GM12865 (cell line): ENCODE measurements around the gene KRT85.

ENCODE experiments used
- DNase-seq: peaks from one replicate; pipeline ENCODE4 v3.0.0; 2010; ENCODE audit warnings: low read depth
- H3K4me3 ChIP-seq: 2 replicates; pipeline ENCODE4 v1.5.1; 2011; ENCODE audit warnings: mild to moderate bottlenecking, low read depth, low read length, control low read depth
- TF ChIP-seq, protein P1 (sequence below): IDR thresholded peaks from 2 replicates; pipeline ENCODE4 v1.5.1; 2011; ENCODE audit warnings: low read length, control low read depth, low read depth, inconsistent platforms; ENCODE audit not compliant: insufficient read depth; ENCODE audit errors: missing control alignments

KRT85 gene

DNA sequence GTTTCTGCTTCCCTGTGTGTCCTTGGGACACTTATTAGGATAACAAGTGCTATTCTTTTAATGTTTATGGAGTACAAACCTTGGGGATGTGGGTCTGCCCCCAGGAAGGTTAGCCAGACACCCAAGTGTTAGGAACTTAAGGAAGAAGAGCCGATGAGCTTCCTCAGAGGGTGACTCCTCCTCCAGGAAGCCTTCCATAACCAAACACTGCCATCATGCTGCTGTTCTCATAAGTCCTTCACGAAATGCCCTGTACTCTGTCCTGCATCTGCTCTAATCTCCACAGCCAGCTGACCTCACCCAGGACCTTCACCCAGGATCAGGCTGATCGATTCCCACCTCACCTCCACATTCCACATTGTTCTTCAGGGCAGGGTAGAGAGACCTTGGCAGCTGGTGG, 1.2 kb upstream of the KRT85 start:
- no peak overlapping the region for H3K4me3 ChIP-seq
- TF ChIP-seq, protein P1, sequence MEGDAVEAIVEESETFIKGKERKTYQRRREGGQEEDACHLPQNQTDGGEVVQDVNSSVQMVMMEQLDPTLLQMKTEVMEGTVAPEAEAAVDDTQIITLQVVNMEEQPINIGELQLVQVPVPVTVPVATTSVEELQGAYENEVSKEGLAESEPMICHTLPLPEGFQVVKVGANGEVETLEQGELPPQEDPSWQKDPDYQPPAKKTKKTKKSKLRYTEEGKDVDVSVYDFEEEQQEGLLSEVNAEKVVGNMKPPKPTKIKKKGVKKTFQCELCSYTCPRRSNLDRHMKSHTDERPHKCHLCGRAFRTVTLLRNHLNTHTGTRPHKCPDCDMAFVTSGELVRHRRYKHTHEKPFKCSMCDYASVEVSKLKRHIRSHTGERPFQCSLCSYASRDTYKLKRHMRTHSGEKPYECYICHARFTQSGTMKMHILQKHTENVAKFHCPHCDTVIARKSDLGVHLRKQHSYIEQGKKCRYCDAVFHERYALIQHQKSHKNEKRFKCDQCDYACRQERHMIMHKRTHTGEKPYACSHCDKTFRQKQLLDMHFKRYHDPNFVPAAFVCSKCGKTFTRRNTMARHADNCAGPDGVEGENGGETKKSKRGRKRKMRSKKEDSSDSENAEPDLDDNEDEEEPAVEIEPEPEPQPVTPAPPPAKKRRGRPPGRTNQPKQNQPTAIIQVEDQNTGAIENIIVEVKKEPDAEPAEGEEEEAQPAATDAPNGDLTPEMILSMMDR = no peak
- DNase-seq = no peak

DNA sequence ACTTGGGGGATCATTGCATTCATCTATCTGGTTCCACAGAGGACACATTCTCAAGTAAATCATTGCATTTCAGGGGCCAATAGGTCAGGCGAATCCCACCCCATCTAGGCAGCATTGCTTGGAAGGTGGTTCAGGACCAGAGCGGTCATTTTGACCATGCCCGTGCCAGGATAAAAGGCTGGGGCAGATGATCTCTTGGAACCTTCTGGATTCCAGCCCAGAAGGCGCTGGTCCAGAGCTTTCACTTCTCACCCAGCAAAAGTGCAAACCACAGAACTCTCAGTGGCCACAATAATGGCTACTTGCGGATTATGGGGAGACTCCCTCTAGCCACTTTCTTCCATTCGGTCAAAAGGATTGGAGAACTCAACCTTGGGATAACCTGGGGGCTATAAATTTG, 595 bp upstream of the KRT85 start:
- TF ChIP-seq, protein P1 = no peak
- no peak overlapping the region for H3K4me3 ChIP-seq
- no peak for DNase-seq

DNA sequence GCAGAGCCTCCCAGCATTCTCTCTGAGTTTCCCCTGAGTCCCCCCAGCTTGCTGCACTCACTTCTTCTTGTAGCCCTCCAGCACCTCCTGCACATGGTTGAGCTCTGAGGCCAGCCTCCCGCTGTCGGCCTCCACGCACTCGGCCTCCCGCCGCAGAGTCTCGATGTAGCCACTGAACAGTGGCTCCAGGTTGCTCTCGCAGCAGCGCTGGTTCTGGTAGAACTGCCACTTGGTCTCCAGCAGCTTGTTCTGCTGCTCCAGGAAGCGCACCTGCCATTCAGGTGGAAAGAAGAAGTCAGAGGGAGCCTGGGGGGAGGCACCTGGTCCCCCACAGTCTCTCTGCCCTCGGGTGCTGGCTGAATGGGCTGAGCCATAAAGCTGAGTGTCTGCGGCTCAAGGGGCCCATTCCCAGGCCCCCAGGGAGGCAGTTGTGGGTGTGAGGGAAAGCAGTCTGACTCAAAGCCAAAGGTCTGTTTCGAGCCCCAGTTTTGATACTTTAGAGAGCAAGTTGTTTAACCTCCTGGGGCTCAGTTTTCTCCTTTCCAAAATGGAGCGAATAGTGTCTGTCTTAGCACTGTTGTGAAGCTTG, 2.3 kb downstream of the KRT85 start:
- no peak for DNase-seq
- TF ChIP-seq, protein P1 = no peak
- no peak overlapping the region for H3K4me3 ChIP-seq

DNA sequence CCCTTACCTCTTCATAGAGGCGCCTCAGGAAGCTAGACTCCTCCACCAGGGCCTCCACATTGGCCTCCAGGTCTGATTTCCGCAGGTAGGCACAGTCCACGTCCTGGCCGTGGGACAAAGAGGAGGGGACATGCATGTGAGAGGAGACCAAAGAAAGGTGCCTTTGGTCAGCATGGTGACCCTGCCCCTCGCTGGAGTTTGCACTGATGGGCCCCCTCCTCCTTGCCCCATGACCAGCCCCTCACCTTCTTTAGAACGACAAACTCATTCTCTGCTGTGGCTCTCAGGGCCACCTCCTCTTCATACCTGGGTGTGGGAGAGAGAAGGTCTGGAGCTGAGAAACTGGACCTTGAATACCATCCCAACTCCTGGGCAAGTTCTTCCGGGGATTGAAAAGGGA, 3.2 kb downstream of the KRT85 start:
- no peak for DNase-seq
- TF ChIP-seq, protein P1 = no peak
- H3K4me3 ChIP-seq = no peak overlapping the region

DNA sequence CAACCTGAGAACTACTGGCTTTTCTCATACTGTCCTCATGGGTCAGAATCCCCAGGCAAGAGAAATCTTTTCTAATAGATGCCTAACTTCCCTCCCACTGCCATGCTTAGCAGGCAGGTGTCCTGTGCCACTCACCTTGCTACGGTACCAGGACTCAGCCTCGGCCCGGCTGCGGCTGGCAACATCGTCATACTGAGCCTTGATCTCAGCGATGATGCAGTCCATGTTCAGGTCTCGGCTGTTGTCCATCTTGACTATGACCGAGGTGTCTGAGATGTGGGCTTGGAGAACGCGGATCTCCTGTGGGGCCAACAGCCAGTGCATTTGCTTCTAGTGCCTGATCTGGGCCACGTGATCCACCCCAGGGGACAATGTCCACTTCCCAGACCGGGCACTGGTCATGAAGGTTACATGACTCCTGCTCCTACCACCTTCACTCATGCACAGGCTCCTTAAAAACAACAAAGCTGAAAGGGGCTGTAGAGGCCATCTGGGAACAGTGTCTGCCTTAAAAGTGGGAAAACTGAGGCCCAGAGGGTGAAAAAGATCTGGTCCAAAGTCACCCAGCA, 4.1 kb downstream of the KRT85 start:
- H3K4me3 ChIP-seq = no peak overlapping the region
- TF ChIP-seq, protein P1 = no peak

DNA sequence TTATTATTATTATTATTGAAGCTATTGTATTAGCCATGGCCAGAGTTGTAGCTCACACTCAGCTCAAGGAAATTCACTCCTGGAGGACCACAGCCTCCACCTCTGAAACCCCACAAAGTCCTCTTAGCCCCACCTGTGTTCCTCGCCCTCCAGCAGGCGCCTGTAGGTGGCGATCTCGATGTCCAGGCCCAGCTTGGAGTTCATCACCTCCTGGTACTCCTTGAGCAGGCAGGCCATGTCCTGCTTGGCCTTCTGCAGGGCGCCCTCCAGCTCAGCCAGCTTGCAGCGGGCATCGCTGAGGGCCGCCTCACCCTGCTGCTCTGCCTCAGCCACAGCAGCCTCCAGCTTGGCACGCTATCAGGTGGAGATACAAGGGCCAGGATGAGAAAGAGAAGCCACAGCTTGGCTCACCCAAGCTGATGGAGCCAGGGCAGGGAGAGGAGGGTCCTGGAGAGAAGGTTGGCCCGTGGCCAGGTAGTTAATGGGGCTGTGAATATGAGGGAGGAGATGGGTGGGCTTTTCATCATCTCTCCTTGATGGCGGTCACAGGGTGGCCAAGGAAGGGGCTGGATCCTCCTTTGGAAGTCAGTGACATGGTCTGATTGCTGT, 5.1 kb downstream of the KRT85 start:
- TF ChIP-seq, protein P1 = peak; percentile 29
- H3K4me3 ChIP-seq = no peak overlapping the region
- peak; percentile 9 for DNase-seq

More for the DNA sequence above, 4.1 kb downstream of the KRT85 start:
- no peak for DNase-seq
